GM19193 (cell line): ENCODE measurements around the gene SLC9A2.

Experiments
- POLR2A ChIP-seq: IDR thresholded peaks from 4 replicates; pipeline ENCODE4 v1.6.1; 2011; ENCODE audit not compliant: insufficient read depth, insufficient read length; ENCODE audit errors: extremely low read depth

SLC9A2 gene

DNA sequence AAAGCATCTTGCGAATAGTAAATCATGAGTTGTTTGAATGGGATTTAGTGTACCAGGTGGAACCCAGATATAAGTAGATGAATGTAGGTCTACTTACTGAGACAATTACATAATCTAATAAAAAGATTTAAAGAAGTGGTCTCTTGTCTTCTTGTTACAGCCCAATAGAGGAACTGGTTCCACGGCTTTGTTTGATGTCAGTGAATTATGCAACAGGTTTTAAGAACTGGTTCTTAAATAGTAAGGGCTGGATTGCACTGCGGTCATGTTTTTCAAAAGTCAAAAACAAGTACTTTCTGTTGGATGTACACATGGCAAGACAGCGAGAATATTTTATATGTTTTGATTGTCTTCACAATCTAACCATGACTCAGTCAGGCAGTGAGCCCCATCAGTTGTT, 15.4 kb upstream of the SLC9A2 start:
- TF ChIP-seq POLR2A: no peak

DNA sequence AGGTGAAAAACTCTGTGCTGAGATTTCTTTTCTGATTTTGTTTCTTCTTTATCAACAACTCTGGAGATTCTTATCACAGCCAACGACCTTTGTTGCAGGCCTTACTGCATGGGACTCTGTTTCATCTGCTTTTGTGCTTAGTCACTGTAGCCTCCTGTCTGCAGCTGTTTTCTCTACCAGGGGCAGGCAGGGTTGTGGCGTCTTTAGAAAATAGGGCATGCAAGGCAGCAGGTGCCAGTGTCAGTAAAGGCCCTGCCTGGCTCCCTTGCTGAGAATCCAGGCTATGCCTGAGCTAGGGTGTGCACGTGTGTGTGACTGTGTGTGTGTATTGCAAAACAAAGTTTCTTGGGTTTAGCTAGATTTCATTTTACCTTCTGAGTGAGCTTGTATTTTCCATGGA, 14.6 kb upstream of the SLC9A2 start:
- no peak for TF ChIP-seq POLR2A

DNA sequence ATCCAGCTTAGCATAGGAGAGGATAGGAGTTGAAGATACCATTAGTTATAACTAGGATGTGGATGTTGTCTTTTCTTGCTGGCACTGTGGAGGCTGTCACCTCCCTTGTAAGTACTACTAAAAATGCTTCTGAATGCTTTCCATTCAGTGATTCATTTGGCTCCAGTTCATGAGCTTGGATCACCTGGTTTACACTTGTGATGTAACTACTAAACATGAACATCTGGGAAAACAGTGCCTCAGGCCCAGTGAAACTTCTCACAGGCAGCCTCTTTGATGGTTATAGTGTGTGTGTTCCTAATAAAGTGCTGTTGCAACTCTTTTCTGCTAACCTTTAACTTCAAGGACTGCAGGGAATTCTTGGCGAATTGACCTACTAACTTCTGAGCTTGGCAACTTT, 13.0 kb upstream of the SLC9A2 start:
- no peak for TF ChIP-seq POLR2A

GRCh38 chr2:102615620-102616436, 3.5 kb upstream of the SLC9A2 start:
- no peak for TF ChIP-seq POLR2A

DNA sequence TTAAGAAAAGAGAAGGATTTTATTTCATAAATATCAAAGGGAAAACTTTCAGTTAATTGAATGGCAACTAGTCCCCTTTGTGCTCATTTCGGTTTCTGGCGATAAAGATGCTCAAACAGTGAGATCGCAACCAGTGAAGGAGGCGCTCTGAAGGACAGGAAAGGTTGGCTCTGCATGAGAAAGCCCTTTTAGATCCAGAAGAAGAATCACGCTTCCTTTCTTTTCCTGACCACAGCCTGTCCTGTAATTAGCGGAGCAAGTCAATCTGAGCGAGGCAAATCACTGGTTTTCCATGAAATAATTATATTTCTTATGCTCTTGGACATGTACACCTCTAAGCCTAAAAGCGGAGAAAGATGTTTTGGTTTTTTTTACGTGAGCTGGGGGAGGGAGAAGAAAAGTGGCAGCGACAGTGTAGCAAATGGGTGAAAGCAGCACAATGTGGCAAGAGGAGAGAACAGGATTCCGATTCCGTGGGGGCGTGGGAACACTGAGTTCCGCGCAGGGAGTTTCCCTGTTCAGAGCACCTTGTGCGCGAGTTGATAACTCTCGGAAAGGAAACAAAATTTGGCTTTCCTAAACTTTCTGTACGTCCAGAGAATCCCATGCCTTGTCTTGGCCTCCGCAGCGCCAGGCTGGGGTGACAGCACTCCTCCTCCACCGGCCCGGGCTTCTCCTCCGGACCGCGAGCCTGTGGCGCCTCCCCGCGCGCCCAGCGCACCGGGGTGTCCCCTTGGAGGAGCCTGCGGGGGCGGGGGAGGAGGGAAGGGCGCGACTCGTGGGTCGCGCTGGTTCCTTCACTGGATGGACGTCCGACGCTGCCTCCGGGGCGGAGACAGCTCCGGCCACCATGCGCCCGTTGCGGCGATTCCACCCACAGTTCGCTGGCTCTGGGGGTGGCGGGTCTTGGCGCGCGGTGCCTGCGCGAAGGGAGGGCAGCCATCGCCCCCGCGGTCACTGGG, 620 bp upstream of the SLC9A2 start:
- TF ChIP-seq POLR2A: no peak

- TF ChIP-seq POLR2A: no peak
Observed at GRCh38 chr2:102620332-102620731, 979 bp downstream of the SLC9A2 start.

DNA sequence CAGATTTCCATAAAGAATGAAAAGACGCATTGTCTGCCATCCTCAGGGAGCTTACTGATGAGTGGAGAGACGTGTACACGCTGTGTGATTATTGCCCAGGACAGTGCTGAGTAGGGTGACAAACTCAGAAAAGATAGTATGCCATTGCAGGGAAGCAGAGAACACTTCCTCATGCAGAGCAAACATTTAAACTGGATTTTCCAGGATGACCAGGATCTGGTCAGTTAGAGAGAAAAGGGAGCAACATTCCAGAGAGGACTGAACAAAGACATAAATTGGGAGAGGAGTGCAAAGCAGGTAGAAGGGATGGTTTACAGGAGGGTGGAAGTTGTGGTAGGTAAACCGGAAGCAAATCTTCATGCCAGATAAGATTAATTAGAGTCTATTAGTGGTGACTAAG, 2.3 kb downstream of the SLC9A2 start:
- TF ChIP-seq POLR2A: no peak

DNA sequence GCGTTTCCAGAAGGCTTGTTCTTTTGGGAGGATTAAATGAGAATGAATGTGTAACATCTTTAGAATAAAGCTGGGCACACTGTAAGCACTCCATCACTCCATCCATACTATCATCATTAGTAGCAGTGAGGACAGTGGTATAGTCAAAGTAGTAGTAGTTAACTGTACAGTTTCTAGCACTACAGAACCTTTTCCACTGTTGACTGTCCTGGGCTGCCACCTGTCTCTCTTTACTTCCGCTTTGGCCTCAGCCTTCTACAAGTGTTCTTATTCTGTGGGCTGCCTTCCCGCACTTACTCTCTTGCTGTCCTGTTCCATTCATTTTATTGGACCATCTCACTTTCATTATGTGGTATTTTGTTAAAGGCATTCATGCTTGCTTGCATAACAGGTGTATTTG, 3.3 kb downstream of the SLC9A2 start:
- no peak for TF ChIP-seq POLR2A

DNA sequence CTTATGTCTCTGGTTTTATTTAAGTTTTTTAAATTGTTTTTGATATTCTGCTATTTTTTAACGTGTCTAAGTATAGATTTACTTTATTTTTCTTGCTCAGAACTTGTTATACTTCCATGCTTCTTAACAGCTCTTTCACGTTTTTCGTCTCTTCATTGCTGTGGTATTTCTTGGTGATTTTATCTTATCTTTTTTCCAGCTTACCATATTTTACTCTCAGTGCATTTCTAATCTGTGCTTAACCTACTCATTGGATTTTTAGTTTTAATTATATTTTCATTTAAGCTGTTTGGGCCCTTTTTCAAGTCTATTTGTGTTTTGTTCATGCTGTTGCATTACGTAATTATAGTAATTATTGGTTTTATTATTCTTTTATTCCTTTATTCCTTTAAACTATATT, 11.1 kb downstream of the SLC9A2 start:
- TF ChIP-seq POLR2A: no peak

DNA sequence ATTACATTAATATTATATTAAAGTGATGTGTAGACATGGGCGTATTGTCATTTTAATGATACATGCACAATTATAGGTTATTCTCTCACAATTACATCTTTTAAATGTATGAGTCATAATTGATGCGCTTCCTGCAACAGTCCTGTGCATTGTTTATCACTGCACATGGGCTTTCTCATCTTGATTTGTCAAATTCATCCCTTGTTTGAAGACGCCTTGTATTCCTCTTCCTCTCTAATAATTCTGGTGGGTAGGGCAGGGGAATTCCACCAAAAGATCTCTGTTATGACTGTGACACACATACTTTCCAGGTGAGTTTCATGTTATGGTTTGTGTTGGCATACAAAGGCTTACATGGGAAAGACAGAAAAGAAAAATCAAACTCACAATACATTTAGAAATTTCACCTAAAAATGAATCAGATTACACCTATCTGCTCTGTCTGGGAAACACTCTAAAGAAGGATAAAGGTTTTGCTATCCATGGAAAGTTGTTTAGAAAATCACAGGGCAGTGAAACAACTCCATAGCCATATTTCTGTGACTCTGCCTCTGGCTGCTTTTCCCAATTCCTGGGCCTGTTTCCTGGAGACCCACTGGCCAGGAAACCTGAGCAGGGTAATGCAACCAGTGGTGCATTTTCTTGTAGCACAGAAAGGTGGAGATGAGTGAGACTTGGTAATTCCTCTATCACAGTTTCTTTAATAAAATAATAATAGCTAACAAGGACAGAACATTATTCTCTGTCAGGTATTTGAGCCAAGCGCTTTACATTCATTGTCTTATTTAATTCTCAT, 13.2 kb downstream of the SLC9A2 start:
- no peak for TF ChIP-seq POLR2A

- TF ChIP-seq POLR2A: no peak
Observed at GRCh38 chr2:102634831-102635241, 15.5 kb downstream of the SLC9A2 start.

- no peak for TF ChIP-seq POLR2A
Observed at GRCh38 chr2:102635317-102635716, 16.0 kb downstream of the SLC9A2 start.

DNA sequence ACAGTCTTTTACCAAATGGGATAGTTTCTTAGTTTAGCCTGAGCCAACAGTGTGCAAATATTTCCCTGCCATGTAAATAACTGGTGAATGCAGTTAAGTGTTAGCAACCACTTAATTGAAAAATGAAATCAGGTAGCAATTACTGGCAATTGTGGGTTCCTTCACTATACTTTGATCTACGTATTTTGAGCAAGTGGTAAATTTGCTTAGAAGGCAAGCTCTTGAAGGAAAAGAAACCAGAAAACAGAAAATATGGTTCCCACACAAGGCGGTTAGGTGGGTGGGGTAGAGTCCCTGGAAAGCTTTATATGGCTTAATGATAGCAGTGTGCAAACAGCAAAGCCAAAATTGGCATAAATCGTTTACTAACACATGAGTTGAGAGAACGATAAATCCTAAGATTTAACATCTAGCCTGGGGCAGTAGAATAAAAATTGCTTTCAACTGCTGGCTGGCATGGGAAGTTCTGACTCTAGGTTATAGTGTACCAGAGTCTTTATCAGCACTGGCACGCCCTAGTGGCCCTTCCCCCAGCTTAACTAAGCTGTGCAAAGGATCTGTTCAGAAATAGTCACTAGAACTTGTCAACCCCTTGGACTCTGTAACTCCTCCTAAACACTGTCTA, 17.0 kb downstream of the SLC9A2 start:
- no peak for TF ChIP-seq POLR2A

DNA sequence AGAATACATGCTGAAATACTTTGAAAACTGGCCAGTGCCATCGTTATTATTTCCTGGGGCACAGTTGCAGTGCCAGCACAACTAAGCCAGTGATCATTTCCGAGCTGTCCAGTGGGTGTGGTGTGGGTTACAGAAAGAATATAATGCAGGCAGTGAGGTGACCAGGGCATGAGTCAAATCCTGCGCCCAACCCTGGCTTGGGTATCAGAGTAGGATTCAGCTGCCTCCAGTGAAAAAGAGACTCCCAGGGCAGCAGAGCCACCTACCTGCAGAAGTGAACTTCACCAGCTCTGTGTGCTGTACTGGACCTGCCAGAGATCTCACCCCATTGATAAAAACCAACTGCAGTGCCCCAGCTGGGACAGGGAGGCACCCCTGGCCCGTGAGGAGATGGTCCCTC, 18.0 kb downstream of the SLC9A2 start:
- TF ChIP-seq POLR2A: no peak

GRCh38 chr2:102639429-102639828, 20.1 kb downstream of the SLC9A2 start:
- TF ChIP-seq POLR2A: no peak

DNA sequence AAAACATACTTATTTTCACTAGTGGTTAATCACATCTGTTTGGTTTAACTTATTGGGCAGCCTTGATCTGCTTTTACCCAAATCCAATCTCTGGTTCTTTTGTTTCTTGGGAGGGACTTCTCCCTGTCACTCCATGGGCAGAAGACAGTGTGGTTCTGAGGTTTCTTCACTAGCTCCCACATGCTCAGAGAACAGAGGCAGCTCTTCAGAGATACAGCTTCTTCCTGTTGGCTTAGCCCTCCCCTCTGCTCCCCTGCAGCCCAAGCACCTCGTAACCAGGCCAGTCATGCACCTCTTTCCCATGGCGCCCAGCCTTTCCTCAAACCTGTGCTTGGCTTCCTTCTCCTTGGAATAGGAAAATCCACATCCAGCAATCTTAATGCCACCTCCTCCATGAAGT, 32.8 kb downstream of the SLC9A2 start:
- TF ChIP-seq POLR2A: no peak
